AG08395 (cell line): ENCODE measurements around the gene PITHD1.
A peak's percentile ranks its signal among the peaks of the same experiment; 100 is the strongest.
"Not testable (repeated sequence)": the region's sequence is repeated elsewhere in the genome, so short reads cannot be mapped to it uniquely, and the experiment has no call there.

Experiments
- DNase-seq: peaks from one replicate; pipeline ENCODE4 v3.0.0; 2012; ENCODE audit warnings: mixed read lengths, low spot score

Gene PITHD1

GRCh38 chr1:23774174-23774880 lies 3.9 kb upstream of the PITHD1 start:
- no peak for DNase-seq

GRCh38 chr1:23776217-23776616 lies 2.0 kb upstream of the PITHD1 start:
- DNase-seq: no peak

DNA sequence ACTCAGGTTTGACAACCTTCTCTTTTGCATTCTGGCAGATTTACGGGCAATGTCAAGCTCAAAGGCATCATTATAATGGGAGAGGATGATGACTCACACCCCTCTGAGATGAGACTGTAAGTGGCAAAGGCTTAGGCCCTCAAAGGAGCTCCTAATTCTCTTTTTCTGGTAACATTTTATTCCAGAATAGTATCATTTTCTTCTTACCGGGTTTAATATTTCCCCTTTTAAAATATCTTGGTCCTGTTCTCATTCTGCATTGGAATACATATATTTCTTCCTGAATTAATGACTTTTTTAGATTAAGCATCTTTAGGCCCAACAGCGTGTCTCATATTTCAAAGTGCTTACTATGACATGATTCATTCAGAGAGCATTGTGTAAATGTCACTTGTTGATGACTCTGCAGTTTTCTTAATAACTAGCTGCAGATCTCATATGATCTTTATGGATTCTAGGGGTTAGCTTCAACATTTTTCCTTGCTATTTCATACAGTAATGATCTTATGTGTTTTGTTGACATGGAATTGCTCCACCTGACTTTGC lies 1.7 kb downstream of the PITHD1 start:
- DNase-seq: peak; percentile 45

DNA sequence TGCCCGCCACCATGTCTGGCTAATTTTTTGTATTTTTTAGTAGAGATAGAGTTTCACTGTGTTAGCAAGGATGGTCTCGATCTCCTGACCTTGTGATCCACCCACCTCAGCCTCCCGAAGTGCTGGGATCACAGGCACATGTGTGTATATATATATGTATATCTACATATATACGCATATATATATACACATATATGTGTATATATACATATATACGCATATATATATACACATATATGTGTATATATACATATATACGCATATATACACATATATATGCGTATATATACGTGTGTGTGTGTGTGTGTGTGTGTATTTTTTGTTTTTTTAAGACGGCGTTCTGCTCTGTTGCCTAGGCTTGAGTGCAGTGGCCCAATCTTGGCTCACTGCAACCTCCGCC lies 4.9 kb downstream of the PITHD1 start:
- not testable (repeated sequence) for DNase-seq

- no peak for DNase-seq
Measured at GRCh38 chr1:23784846-23785245, 6.6 kb downstream of the PITHD1 start.

- no peak for DNase-seq
Measured at GRCh38 chr1:23787701-23788100, 9.5 kb downstream of the PITHD1 start.

DNA sequence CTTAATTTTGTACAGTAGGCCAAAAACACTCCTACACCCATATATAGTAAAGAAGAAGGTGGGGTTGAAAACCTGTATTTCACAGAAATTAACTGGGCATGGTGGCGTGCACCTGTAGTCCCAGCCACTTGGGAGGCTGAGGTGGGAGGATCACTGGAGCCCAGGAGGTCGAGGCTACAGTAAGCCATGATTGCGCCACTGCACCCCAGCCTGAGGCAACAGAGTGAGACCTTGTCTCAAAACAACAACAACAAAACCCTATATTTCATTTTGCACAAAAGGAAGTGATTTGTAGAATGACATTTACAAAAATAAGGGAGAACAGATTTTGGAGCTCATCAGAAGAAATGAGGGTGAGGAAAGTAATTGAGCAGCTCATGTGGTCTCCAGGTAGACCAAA lies 10.5 kb downstream of the PITHD1 start:
- no peak for DNase-seq

DNA sequence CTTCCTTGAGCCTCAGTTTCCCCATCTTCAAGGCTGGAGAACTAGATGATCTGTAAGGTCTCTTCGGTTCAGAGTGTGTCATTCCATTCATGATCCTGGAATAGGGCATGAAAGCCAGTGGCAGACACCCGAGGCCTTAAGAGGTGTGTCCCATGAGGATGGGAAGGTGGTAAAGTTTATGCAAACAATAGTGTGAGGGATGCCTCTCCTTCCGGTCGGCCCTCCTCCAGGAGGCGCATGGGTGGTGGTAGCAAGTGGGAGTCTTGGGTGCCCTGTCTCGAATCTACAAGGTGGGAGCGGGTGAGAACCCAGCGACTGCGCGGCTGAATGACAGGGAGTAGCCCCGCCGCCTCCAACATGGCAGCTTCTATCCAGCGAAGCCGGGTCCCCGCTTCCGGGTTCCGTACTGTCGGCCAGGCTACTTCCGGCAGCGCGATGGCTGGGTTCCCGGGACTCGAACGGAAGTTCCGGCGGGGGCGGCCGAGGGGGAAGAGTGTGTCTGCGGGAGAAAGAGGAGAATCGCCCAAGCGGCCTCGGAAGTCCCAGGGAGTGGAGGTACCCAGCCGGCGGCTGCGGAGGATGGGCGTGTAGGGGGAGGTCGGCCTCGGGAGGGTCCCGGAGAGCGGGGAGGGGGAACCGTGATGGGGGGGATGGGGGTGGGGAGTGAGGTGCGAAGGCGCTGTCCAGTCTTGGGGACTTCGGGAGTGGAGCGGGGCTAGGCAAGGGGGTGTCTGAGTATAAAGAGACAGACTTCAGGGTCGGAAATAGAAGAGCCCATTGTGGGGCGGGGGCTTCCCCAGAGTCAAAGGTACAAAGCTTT lies 12.7 kb downstream of the PITHD1 start, which contains the start of gene LYPLA2:
LYPLA2 (plus strand) TSS at position 450 of the 820 bp plus-strand sequence. CDS start 1,538 bp downstream, outside the sequence.
- peak; percentile 94 for DNase-seq

DNA sequence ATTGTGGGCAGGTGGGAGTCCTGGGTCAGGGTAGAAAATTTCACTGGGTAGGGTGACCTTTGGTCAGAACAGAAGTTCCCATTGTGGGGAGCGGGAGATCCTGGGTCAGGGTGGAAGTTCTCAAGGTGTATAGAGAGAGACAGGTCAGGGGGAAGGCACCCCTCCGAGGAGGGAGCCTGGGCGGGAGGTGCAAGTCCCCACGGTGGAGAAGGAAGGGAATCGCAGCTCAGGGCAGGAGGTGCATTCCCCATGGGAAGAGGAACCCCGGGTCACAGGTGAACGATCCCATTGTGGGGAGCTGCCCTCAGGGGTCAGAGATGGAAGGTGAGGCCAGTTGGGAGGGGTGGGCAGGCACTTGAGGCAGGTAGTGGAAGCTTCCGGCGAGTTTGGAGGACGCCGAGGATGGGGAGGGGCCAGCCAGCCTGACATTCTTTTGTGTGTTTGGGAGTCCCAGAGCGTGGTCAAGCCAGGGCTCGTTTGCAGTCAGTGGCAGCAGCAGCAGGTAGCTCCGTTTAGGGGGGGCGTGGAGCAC lies 13.4 kb downstream of the PITHD1 start:
- DNase-seq: no peak

- no peak for DNase-seq
Measured at GRCh38 chr1:23792151-23792945, 14.1 kb downstream of the PITHD1 start.

- DNase-seq: peak; percentile 60
Measured at GRCh38 chr1:23793018-23793781, 15.0 kb downstream of the PITHD1 start.

- no peak for DNase-seq
Measured at GRCh38 chr1:23793861-23794731, 15.9 kb downstream of the PITHD1 start.

DNA sequence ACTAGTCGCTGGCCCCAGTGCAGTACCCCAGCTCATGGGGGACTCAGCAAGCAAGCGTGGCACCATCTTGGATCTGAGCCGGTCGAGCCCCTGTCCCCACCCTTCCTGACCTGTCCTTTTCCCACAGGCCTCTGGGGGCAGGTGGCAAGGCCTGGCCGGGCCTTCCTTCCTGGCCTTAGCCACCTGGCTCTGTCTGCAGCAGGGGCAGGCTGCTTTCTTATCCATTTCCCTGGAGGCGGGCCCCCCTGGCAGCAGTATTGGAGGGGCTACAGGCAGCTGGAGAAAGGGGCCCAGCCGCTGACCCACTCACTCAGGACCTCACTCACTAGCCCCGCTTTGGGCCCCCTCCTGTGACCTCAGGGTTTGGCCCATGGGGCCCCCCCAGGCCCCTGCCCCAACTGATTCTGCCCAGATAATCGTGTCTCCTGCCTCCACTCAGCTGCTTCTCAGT lies 16.5 kb downstream of the PITHD1 start:
- not testable (repeated sequence) for DNase-seq

DNA sequence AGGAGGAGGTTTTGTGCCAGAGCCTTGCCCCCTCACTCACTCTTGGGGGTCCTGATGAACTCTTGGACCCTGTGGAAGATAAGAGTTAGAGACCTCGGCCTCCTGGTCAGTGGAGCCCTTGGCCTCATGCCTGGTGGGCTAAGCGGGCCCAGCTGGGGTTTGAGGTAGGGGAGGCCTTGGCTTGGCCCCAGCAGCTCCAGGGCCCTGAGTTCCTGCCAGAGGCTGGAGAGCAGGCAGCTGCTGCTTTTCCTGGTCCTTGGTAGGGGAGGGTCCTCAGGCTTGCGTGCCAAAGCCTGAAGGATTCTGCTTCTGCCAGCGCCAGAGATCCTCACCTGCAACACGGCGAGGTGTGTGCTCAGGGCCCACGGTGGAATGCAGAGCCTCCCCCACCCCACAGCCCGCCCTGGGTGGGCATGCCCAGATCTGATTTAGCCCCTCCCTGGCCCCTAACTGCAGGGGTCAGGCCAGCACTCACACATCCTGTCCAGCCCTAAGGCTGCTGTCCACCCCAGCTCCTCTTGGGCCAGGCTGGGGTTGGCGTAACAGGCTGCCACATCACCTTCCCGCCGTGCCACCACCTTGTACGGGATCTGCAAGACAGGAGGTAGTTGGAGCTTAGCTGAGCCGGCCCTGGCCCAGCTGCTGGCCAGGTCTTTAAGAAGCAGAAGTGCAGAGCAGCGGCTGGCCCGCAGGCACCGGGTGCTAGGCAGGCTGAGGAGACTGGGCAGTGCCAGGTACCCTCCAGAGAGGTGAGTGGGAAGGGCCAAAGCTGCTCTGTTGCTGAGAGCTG lies 17.7 kb downstream of the PITHD1 start:
- DNase-seq: no peak

DNA sequence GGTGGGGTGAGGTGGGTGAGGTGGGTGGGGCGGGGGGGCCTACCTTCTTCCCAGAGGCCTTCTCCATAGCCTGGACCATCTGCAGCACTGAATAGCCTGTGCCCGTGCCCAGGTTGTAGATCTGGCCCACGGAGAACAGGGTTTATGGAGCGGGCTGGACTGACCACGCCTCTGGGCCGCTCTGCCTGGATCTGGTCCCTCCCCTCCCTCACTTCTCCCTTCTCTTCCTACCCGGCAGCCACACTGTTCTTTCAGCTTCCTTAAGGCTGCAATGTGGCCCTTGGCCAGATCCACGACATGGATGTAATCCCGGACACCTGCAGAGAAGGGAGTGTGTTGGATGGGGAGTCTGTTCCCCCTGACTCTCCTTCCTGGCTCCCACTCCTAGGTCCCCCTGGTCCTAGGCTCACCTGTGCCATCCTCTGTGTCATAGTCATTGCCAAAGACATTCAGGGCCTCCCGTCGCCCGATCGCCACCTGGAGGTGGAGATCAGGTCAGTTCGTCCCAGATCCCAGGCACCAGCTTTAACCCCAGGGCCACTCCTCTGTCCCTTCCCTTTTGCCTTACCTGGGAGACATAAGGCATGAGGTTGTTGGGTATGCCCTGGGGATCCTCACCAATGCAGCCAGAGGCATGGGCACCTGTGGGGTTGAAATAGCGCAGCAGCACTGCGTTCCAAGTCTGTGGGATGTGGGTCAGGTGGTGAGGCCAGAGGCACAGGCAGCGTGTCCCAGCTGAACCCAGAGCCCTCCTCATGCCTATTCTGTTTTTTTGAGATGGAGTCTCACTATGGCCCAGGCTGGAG lies 18.5 kb downstream of the PITHD1 start:
- no peak for DNase-seq

DNA sequence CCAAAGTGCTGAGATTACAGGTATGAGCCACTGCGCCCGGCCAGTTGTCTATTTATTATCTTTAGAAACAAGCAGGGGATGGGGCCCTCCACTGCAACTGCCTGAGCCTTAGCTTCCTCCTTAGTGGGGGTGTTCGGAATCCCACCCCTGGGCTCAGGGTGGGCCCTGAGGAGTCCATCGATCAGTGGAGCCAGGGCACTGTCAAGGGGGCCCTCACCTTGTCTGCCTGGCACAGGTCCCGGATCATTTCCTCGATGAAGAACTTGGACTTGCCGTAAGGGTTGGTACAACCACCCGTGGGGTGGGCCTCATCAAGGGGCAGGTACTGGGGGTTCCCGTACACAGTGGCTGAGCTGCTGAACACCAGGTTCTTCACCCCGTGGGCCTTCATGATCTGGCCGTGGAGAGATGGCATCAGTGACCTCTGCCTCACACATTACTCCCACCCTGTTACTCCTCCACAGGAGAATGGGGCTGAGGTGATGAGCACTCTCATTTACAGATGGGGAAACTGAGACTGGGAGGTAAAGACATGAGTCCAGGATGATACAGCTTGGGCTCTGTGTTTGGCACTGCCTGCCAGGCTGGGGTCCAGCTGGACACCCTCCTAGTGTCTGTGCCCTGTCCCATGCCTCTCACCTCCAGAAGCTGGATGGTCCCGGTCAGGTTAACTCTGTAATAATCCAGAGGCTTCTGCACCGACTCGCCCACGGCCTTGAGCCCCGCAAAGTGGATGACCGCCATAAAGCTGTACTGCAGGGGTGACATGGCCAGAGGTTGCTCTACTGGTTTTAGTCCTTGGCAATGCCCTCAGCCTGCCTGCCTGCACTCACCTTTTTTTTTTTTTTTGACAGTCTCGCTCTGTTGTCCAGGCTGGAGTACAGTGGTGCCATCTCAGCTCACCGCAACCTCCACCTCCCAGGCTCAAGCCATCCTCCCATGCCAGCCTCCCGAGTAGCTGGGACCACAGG lies 19.5 kb downstream of the PITHD1 start:
- DNase-seq: no peak

GRCh38 chr1:23798662-23799142 lies 20.5 kb downstream of the PITHD1 start:
- DNase-seq: no peak
